ENCODE results near the gene NDEL1.

NDEL1 gene

DNA sequence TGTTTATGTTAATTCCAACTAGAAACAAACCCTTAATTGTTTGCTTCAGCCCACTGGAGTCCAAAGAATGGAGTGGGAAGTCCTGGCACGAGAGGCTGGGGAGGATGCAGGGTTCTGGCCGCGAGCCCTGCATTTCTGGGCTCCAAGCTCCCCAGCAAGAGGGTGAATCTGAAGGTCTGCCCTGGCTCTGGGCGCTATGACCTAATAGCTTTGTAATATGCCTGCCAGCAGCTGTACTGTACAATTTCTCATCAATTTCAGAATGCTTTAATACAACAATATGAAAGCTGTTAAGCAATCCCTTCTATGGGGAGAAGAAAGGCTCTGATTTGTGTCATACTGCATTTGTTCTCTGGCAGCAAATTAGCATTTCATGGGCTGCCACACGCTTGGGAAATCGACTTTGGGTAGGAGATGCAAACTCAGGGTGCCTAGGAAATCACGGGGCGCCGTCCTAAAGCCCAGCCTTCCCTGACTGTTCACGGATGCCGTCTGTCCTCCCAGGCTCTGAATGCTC is 43.8 kb downstream of the NDEL1 start:
- CTCF ChIA-PET = interaction anchor here (0.6 to 2.9 kb wide), 4 partner anchors 12 to 306 kb away, joined by 3 to 10 read pairs (median 4); no protein-coding TSS in a partner anchor
- DNase-seq (ENCODE audit: extremely low spot score) = no peak
- TF ChIP-seq CTCF (IDR thresholded peaks at IDR 0.05; ENCODE audit: control extremely low read depth, extremely low read depth, low read depth, missing control alignments) = no peak
- POLR2A ChIA-PET = no interaction called here

DNA sequence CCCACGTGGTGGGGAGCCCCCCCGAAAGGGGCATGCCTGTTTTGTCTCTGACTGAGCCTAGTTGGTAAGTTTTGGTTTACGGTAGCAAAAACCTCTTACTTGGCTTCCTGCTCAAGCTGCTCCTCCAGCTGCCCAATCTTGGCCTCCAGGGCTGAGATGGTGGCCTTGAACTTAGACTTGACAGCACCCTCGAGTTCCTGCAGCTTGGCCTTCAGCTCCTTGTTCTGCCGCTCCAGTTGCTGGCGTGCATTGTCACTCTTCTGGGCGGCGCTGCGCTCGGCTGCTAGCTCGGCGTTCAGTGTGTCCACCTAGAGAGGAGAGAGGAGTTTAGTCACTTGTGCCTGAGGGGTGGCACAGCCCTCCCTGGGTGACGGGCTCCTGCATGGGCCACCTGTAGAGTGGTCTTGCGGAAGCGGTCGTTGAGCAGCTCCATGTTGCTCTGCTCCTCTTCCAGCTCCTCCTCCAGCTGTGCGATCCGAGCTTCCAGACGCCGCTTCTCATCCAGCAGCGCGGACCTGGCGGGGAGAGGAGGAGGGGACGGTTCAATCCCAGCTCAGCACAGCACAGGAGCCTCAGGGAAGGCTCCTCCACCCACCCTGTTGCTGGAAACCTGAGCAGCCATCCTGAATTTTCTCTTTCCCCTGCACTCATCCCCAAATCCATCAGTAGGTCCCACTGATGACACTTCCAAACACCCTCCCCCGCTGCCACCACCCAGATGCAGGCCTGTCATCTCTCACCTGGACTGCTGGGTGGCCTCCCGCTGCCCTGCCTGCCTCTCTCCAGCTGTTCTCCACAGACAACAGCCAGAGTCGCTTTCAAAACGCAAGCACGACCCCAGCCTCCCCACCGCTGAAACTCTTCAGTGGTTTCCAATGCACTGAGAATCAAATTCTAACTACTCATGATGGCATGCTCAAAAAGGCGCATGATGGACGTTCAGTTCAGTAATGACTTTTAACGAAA is 44.6 kb downstream of the NDEL1 start:
- no peak for TF ChIP-seq CTCF (IDR thresholded peaks at IDR 0.05; ENCODE audit: control extremely low read depth, extremely low read depth, low read depth, missing control alignments)
- ChIA-PET POLR2A (no interaction called here), CTCF (interaction anchor here (1.3 to 2.9 kb wide), 4 partner anchors 8 to 305 kb away, joined by 3 to 10 read pairs (median 4); no protein-coding TSS in a partner anchor)
- DNase-seq (ENCODE audit: extremely low spot score) = no peak

DNA sequence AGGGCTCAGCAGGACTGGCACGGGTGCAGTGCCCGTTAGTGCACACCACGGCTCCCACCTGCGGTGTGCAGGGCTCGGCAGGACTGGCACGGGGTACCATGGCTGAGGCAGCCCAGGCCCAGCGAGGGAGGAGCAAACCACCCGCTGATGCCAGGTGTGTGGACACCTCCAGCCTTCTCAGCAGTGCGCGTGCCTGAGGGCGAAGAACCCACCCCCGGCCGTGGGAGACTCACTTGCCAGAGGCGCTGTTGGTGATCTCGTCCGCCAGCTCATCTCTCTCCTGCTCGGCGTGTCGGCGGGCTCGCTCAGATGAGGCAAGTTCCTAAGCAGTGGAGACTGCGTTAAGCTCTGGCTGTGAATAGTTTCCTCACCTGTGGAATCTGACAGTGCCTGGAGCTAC is 45.4 kb downstream of the NDEL1 start:
- DNase-seq (ENCODE audit: extremely low spot score) = no peak
- ChIA-PET POLR2A (no interaction called here), CTCF (interaction anchor here (1.3 to 2.9 kb wide), 3 partner anchors 9 to 71 kb away, joined by 4 to 10 read pairs (median 5); no protein-coding TSS in a partner anchor)
- no peak for TF ChIP-seq CTCF (IDR thresholded peaks at IDR 0.05; ENCODE audit: control extremely low read depth, extremely low read depth, low read depth, missing control alignments)

- no peak for DNase-seq (ENCODE audit: extremely low spot score)
- CTCF ChIA-PET = interaction anchor here (0.7 to 1.3 kb wide), 3 partner anchors 9 to 52 kb away, joined by 3 to 4 read pairs (median 3); no protein-coding TSS in a partner anchor
- POLR2A ChIA-PET = no interaction called here
- no peak for TF ChIP-seq CTCF (IDR thresholded peaks at IDR 0.05; ENCODE audit: control extremely low read depth, extremely low read depth, low read depth, missing control alignments)
These were observed 46.0 kb downstream of the NDEL1 start for GRCh38 chr17:8481703-8482102.

DNA sequence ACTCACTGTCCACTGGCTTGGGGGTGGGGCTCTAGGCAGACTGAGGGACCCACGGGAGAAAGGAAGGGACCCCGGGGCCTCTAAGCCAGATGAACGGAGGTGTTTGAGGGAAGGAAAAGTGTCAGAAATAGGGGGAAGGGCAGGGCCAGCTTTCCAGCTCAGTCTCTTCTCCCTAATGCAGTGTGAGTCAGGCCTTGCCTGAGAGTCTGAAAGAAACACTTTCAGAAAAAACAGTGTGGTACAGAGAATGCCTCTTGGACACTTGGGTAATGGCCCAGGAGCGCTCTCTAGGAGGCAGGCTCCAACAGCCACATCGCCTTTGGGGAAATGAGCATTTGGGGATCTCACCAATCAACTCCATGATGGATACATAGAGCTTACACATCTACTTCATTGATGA is 46.9 kb downstream of the NDEL1 start:
- ChIA-PET CTCF (interaction anchor here (1.0 to 1.3 kb wide), 6 partner anchors 12 to 73 kb away, joined by 3 read pairs; no protein-coding TSS in a partner anchor), POLR2A (no interaction called here)
- no peak for DNase-seq (ENCODE audit: extremely low spot score)
- TF ChIP-seq CTCF (IDR thresholded peaks at IDR 0.05; ENCODE audit: control extremely low read depth, extremely low read depth, low read depth, missing control alignments) = no peak

- POLR2A ChIA-PET = no interaction called here
- CTCF ChIA-PET = no interaction called here
- DNase-seq (ENCODE audit: extremely low spot score) = no peak
- TF ChIP-seq CTCF (IDR thresholded peaks at IDR 0.05; ENCODE audit: control extremely low read depth, extremely low read depth, low read depth, missing control alignments) = no peak
These were observed 48.8 kb downstream of the NDEL1 start for GRCh38 chr17:8484465-8484864.
